HL-60 (cell line): ENCODE results near the gene NETO2.

Experiments used
- CTCF ChIP-seq: IDR thresholded peaks from one replicate; pipeline ENCODE4 v1.5.1; 2011; ENCODE audit warnings: low read length, control low read depth, inconsistent platforms; ENCODE audit not compliant: insufficient read depth
- GABPA ChIP-seq: IDR thresholded peaks from 2 replicates; pipeline ENCODE4 v1.6.1; 2012; ENCODE audit warnings: low read depth
- POLR2AphosphoS5 ChIP-seq: IDR thresholded peaks from 2 replicates; pipeline ENCODE4 v1.6.1; 2012; ENCODE audit warnings: low read depth
- REST ChIP-seq: IDR thresholded peaks from 2 replicates; pipeline ENCODE4 v1.6.1; 2012; ENCODE audit warnings: low read depth; ENCODE audit not compliant: insufficient replicate concordance

- TF ChIP-seq CTCF, result no peak
- no peak for TF ChIP-seq POLR2AphosphoS5
- TF ChIP-seq REST, result no peak
- no peak for TF ChIP-seq GABPA
These were observed 34.4 kb downstream of the NETO2 start for GRCh38 chr16:47109361-47109760.
